Spinal cord (tissue), 10 donors: ENCODE data around the gene SNX15. TPM values are rescaled to one million over a fixed set of nuclear protein-coding genes. Genes with fewer than 3 reads are reported as not detected.
"Not testable (repeated sequence)": the region's sequence is repeated elsewhere in the genome, so short reads cannot be mapped to it uniquely, and the experiment has no call there.

Source experiments
- DNase-seq, 6 donors: peaks; one replicate each; pipeline versions ENCODE4 v3.0.0 to v3.0.0-alpha.2; 2013 to 2015; ENCODE audit warnings: low spot score in 6 of 6, low read depth in 4 of 6
- H3K27ac ChIP-seq: one replicate; pipeline ENCODE4 v1.5.1; 2013; ENCODE audit warnings: low read depth, low read length, control low read depth
- H3K27me3 ChIP-seq: one replicate; pipeline ENCODE4 v1.6.1; 2013; ENCODE audit warnings: low read length; ENCODE audit not compliant: control insufficient read depth, insufficient read depth
- H3K36me3 ChIP-seq: one replicate; pipeline ENCODE4 v1.6.1; 2013; ENCODE audit warnings: low read length; ENCODE audit not compliant: control insufficient read depth, insufficient read depth
- H3K4me1 ChIP-seq: one replicate; pipeline ENCODE4 v1.6.1; 2013; ENCODE audit warnings: low read length; ENCODE audit not compliant: control insufficient read depth, insufficient read depth
- H3K4me3 ChIP-seq: one replicate; pipeline ENCODE4 v1.5.1; 2013; ENCODE audit warnings: low read depth, low read length, control low read depth
- H3K9me3 ChIP-seq: one replicate; pipeline ENCODE4 v1.6.1; 2013; ENCODE audit warnings: low read length; ENCODE audit not compliant: control insufficient read depth, insufficient read depth
- WGBS: methylation state at CpG from one replicate; pipeline ENCODE4 v1.1.5; 2013; ENCODE audit warnings: missing lambda C conversion rate; ENCODE audit not compliant: insufficient coverage; 5-methylcytosine and 5-hydroxymethylcytosine counted together
- polyA plus RNA-seq, 2 donors: library from polyadenylated mRNA; unstranded; fragments of 120-200 nt; gene quantifications; one replicate each; pipeline ENCODE4 v1.2.1, GENCODE V29; 2013; ENCODE audit not compliant: insufficient read length in 2 of 2
- total RNA-seq, 2 donors: library from RNA; depleted of rRNA in 1 of 2; stranded (reverse); fragments of 120-200 nt in 1 of 2; fragments of >200 nt in 1 of 2; gene quantifications; one replicate each; pipeline versions ENCODE4 v1.2.3 to v1.2.4, GENCODE V29; 2013 to 2014
- donor health status: healthy.

The SNX15 gene
- total and polyA plus RNA-seq, 4 donors, result 14.4 to 32.4 (median 28.2) TPM

- Histone ChIP-seq H3K36me3 (peaks cover 21% of the 10 kb centered on the region), H3K27ac (peak within 1 kb of the TSS; percentile 100), H3K9me3 (no peaks in the 10 kb centered on the region), H3K4me3 (peak within 1 kb of the TSS; percentile 92), H3K4me1 (peaks cover 15% of the 10 kb centered on the region), H3K27me3 (no peaks in the 10 kb centered on the region)
- peak; percentile 79 to 98 (median 86) for DNase-seq
- under 1% methylated on average over 96 of the region's 96 CpGs for WGBS
These were observed 13.1 kb upstream of the SNX15 start, which contains the start of gene ARL2 for GRCh38 chr11:65013888-65014725. ARL2 (plus strand) TSS chr11:65014160; CDS start chr11:65014208, 48 bp downstream.

- 10% methylated on average over 11 of the region's 23 CpGs for WGBS
- Histone ChIP-seq H3K9me3 (no peaks in the 10 kb centered on the region), H3K4me1 (peaks cover 15% of the 10 kb centered on the region), H3K27me3 (no peaks in the 10 kb centered on the region), H3K27ac (peak overlapping the region; percentile 100), H3K36me3 (peaks cover 24% of the 10 kb centered on the region), H3K4me3 (peak overlapping the region; percentile 92)
- no peak for DNase-seq
These were observed 12.5 kb upstream of the SNX15 start for GRCh38 chr11:65014726-65015227.

- WGBS, result 99% methylated on average over 4 of the region's 4 CpGs
- H3K9me3 ChIP-seq, result no peaks in the 10 kb centered on the region
- no peak overlapping the region for H3K4me3 ChIP-seq
- H3K4me1 ChIP-seq, result peaks cover 15% of the 10 kb centered on the region
- H3K36me3 ChIP-seq, result peaks cover 43% of the 10 kb centered on the region
- no peak overlapping the region for H3K27ac ChIP-seq
- no peaks in the 10 kb centered on the region for H3K27me3 ChIP-seq
- no peak for DNase-seq
These were observed 10.5 kb upstream of the SNX15 start for GRCh38 chr11:65016705-65017104.

- H3K4me1 ChIP-seq, result peaks cover 15% of the 10 kb centered on the region
- no peaks in the 10 kb centered on the region for H3K9me3 ChIP-seq
- no peak overlapping the region for H3K4me3 ChIP-seq
- no peak for DNase-seq
- 84% methylated on average over 3 of the region's 6 CpGs for WGBS
- peaks cover 53% of the 10 kb centered on the region for H3K36me3 ChIP-seq
- H3K27ac ChIP-seq, result no peak overlapping the region
- H3K27me3 ChIP-seq, result no peaks in the 10 kb centered on the region
These were observed 9.3 kb upstream of the SNX15 start for GRCh38 chr11:65017937-65018336.

GRCh38 chr11:65019824-65020223 is 7.4 kb upstream of the SNX15 start:
- 92% methylated on average over 2 of the region's 7 CpGs for WGBS
- Histone ChIP-seq H3K4me3 (no peak overlapping the region), H3K27me3 (no peaks in the 10 kb centered on the region), H3K36me3 (peaks cover 53% of the 10 kb centered on the region), H3K27ac (no peak overlapping the region), H3K9me3 (no peaks in the 10 kb centered on the region), H3K4me1 (peaks cover 6% of the 10 kb centered on the region)
- no peak for DNase-seq

GRCh38 chr11:65021003-65021402 is 6.2 kb upstream of the SNX15 start:
- no peak for DNase-seq
- Histone ChIP-seq H3K36me3 (peaks cover 53% of the 10 kb centered on the region), H3K9me3 (no peaks in the 10 kb centered on the region), H3K4me1 (no peaks in the 10 kb centered on the region), H3K27me3 (no peaks in the 10 kb centered on the region), H3K4me3 (no peak overlapping the region), H3K27ac (no peak overlapping the region)
- WGBS, result 80% methylated on average over 1 of the region's 3 CpGs

GRCh38 chr11:65021509-65021908 is 5.7 kb upstream of the SNX15 start:
- no peak overlapping the region for H3K4me3 ChIP-seq
- no peaks in the 10 kb centered on the region for H3K27me3 ChIP-seq
- H3K4me1 ChIP-seq, result no peaks in the 10 kb centered on the region
- no peaks in the 10 kb centered on the region for H3K9me3 ChIP-seq
- DNase-seq, result no peak
- peaks cover 52% of the 10 kb centered on the region for H3K36me3 ChIP-seq
- WGBS, result 92% methylated on average over 10 of the region's 11 CpGs
- H3K27ac ChIP-seq, result no peak overlapping the region

- H3K9me3 ChIP-seq, H3K4me1 ChIP-seq, H3K27me3 ChIP-seq, H3K27ac ChIP-seq, H3K4me3 ChIP-seq, DNase-seq: not testable (repeated sequence)
- peaks cover 38% of the 10 kb centered on the region for H3K36me3 ChIP-seq
- whole genome bisulfite sequencing, result 59% methylated on average over 3 of the region's 8 CpGs
These were observed 3.7 kb upstream of the SNX15 start for GRCh38 chr11:65023502-65023901.

- DNase-seq, result no peak
- Histone ChIP-seq H3K4me1 (peaks cover 5% of the 10 kb centered on the region), H3K36me3 (peaks cover 14% of the 10 kb centered on the region), H3K27ac (peak overlapping the region; percentile 6), H3K27me3 (no peaks in the 10 kb centered on the region), H3K9me3 (no peaks in the 10 kb centered on the region), H3K4me3 (peak overlapping the region; percentile 76)
- 48% methylated on average over 6 of the region's 10 CpGs for WGBS
These were observed 429 bp upstream of the SNX15 start for GRCh38 chr11:65026810-65027209.

GRCh38 chr11:65032216-65032615 is 5.0 kb downstream of the SNX15 start:
- Histone ChIP-seq H3K4me1 (peaks cover 13% of the 10 kb centered on the region), H3K27me3 (no peaks in the 10 kb centered on the region), H3K27ac (no peak overlapping the region), H3K4me3 (no peak overlapping the region), H3K9me3 (no peaks in the 10 kb centered on the region), H3K36me3 (peaks cover 53% of the 10 kb centered on the region)
- WGBS, result 87% methylated on average over 12 of the region's 13 CpGs
- no peak for DNase-seq
